ENCODE data around the gene MICOS13.

GRCh38 chr19:5686326-5686646, 6.0 kb upstream of the MICOS13 start:
- TF ChIP-seq EP300 (IDR thresholded peaks at IDR 0.05; ENCODE audit: low read depth) (no peak), CTCF (IDR thresholded peaks at IDR 0.05) (no peak), POLR2AphosphoS5 (IDR thresholded peaks at IDR 0.05) (no peak)
